ENCODE results near the gene RNF217. TPM values are rescaled to one million over a fixed set of nuclear protein-coding genes. Genes with fewer than 3 reads are reported as not detected.
"Not testable (repeated sequence)": the region's sequence is repeated elsewhere in the genome, so short reads cannot be mapped to it uniquely, and the experiment has no call there.

Gene RNF217, protein sequence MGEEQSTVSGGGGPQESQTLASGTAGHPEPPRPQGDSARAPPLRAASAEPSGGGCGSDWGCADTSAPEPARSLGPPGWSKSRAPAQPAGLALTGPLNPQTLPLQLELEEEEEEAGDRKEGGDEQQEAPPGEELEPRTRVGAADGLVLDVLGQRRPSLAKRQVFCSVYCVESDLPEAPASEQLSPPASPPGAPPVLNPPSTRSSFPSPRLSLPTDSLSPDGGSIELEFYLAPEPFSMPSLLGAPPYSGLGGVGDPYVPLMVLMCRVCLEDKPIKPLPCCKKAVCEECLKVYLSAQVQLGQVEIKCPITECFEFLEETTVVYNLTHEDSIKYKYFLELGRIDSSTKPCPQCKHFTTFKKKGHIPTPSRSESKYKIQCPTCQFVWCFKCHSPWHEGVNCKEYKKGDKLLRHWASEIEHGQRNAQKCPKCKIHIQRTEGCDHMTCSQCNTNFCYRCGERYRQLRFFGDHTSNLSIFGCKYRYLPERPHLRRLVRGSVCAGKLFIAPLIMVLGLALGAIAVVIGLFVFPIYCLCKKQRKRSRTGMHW
- polyA plus RNA-seq (2013, experiment 1 of 2; ENCODE audit: insufficient read length): 19.8 TPM
- 30.2 TPM for polyA plus RNA-seq (2013, experiment 2 of 2; ENCODE audit: insufficient read length)

DNA sequence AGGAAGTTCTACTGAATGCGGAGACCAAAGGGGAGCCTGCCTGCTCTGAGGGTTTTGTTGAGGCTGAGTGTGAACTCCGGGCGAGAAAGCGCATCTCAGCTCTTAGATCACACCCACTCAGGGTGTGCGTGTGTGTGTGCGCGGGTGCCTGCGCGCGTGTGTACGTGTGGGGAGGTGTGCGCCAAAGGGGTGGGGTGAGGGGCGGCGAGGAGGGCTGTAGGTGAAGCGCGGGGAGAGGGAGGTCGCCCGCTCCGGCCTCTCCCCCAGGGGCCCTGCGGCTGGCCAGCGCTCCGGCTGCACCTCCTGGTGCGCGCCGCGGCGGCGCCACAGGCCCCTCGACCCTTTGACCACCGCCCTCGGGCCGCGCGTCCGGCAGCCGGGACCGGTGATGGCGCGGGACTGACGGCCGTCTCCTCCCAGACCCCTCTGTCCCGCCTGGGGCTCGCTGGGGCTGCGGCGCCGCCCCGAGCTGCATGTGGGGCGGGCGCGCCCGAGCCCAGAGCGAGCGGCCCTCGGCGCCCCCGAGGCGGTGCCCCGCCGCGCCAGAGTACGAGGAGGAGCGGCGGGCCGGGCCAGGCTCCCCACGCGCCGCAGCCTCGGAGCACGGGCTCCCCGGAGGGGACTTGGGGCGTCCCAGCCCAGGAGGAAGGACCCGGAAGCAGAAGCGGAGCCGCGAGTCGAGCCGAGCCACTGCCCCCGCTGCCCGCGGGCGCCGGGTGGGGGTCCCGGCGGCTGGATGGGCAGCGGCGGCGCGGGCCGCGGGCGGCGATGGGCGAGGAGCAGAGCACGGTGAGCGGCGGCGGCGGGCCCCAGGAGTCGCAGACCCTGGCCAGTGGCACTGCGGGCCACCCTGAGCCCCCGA, at the start of gene RNF217:
RNF217 (plus strand) TSS at position 661 of the 862 bp plus-strand sequence; CDS start at position 769, 108 bp downstream.
- peak; percentile 71 for DNase-seq

DNA sequence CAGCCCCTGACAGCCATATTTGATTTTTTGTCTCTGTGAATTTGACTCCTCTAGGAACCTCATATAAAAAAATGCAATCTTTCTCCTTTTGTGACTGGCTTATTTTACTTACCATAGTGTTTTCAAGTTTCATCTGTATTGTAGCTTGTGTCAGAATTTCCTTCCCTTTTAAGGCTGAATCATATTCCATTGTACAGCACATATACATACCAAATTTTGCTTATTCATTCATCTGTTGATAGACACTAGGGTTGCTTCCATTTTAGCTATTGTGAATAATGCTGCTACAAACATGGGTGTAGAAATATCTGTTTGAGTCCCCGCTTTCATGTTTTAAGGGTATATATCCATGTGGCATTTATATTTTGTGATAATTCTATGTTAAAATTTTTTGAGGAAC, 49.2 kb upstream of the RNF217 start:
- DNase-seq: no peak

DNA sequence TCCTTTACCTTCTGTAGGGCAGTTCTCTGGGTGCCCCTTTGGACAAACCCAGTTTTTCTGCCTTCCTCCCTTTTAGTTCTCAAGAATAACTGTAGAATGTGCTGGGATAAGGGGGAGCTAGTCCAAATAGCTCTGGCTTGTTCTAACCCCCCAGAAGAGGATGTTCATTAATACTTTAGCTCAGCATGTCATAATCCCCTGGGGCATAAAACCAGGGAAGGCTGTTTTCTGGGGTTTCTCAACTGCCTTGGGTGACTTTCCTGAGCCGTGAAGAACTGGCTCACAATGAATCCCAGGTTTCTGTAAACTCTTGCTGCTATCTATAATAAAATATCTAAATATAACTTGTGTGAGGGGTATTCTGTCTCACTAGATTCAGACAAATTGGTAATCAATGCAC, 44.5 kb upstream of the RNF217 start:
- DNase-seq: peak; percentile 17

DNA sequence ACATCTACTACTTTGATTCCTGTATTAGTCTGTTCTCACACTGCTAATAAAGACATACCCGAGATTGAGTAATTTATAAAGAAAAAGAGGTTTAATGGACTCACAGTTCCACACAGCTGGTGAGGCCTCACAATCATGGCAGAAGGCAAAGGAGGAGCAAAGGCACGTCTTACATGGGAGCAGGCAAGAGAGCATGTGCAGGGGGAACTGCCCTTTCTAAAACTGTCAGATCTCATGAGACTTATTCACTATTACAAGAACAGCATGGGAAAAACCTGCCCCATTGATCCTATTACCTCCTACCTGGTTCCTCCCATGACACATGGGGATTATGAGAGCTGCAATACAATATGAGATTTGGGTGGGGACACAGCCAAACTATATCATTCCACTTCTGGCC, 42.5 kb upstream of the RNF217 start:
- DNase-seq: not testable (repeated sequence)

DNA sequence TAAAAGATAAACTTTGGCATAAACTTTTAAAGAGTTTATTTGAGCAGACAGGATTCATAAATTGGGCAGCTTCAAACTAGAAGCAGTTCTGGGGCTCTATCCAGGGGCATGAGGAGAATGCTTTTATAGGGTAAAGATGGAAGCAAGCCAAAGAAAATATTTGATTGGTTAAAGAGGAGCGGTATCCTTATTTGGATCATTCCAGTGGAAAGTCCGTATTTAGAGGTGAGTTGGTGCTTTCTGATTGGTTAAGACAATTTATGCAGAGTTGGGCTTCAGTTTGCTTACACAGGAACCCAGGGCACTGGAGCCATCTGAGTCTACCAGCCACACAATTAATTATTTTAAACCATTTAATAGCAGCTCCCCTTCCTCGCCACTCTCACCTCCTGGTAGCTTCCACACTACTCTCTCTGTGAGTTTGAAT, 37.9 kb upstream of the RNF217 start:
- DNase-seq: peak; percentile 37

DNA sequence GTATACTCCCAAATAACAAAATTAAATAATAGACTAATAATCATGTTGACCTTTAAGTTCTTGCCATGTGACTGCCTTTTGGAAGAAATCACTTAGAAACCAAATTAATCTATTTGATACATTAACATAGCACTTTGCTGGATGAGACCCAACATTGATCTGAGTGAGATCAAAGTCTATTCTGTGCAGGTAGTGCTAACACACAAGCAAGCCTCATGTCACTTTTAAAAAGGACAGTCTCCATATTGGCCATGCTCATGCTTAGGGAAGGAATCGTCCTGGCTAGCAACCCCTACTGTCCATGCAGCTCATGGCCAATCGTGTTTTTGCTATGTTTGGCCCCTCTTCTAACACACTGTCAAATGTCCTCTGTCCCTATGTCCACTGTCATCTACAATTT, 35.8 kb upstream of the RNF217 start:
- DNase-seq: no peak

DNA sequence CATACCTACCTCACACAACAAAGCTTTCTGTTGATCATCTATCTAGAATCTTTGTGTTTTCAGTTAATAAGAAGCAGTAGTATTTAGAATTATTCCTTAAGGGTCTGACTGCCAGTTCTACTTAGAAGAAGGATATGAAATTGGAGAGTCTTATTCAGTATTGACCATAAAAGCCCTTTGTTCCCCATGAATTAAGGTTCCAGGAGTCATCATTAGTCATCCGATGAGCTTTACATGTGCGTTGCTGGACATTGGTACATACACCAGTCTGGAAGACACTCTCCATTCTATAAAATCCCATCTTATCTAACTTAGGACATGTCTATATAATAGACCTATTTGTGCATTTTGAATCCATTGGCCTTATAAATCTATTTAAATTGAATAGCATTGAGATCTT, 34.4 kb upstream of the RNF217 start:
- peak; percentile 8 for DNase-seq

DNA sequence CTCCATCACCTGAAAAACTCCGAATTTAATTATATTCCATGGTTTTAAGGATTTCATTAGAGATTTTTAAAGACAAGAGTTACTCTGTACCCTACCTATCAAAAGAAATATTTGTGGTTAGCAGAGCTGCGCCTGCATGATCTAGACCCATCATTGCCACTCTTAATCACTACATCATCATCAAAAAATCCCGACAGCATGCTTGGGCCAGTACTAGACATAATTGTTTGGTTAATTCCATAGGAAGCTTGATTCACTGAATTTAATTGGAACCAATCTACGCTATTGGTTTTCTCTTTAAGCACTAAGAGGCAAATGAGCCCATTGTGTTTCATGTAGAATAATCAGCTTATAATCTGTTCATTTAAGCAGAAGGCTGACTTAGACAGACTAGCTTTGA, 33.4 kb upstream of the RNF217 start:
- DNase-seq: no peak

DNA sequence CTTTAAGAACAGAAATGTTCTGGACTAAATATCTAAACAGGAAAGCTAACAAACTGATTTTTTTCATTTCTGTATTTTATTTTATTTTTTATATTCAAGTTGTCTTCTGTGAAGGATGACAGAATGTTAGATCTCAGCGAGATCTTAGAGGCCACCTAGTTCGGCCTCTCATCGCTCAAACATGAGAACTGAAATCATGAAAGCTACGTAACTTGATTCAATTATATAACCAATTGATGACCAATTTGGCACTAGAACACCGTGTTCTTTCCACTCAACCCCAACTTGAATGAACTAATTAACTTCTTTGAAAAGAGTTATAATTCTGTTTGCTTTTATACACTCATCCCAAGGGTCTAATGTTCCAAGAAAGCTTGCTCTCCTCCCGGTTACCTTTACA, 24.6 kb upstream of the RNF217 start:
- no peak for DNase-seq

DNA sequence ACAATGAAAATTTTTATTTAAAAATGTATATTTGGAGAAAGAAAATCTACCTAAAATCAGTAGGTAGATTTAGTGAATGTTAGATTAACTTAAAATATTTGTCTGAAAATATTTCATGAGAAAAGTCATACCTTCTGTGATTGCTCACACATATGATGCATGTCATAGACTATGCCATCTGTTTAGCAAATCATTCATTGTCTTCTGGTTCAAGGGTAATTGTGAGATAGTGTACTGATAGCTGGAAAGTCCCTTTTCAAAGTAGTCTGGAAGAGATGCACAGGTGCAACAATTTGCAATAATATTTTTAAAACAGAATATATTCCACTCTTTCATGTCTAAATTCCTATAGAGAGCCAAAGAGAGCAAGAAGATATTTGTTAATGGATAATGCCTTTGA, 21.0 kb upstream of the RNF217 start:
- DNase-seq: no peak

DNA sequence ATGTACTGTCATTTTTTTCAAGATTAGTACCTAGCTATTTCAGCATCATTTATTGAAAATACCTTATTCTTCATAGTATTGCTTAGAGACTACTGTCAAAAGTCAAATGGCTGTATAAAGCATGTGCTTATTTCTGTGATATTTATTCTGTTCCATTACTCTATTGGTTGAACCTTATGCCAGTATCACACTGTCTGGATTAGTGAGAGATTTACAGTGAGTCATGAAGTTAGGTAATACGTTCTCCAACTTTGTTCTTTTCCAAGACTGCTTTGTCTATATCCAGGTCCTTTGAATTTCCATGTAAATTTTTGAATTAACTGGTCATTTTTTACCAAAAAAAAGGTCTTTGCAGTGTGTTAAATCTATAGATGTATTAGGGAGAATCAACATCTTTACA, 18.6 kb upstream of the RNF217 start:
- DNase-seq: no peak

DNA sequence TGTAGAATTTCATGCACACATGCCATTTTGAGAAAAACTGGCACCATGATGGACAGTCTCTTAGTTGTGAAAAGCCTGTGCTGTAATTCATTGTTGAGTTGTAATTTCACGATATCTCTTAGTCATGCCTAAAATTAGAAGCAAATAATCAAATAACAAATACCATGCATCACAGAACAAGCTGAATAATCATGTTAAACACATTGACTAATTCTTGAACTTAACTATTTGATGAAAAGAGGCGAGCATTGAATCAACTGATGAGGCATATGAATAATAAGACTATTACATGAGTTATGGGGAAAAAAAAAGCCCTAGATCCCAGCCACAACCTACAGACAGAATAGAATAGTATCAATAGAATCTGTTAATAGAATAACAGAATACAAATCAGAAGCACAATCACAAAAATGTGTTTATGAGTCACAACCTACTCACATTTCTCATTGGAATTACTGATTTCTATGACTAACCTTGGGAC, 14.2 kb upstream of the RNF217 start:
- peak; percentile 65 for DNase-seq

DNA sequence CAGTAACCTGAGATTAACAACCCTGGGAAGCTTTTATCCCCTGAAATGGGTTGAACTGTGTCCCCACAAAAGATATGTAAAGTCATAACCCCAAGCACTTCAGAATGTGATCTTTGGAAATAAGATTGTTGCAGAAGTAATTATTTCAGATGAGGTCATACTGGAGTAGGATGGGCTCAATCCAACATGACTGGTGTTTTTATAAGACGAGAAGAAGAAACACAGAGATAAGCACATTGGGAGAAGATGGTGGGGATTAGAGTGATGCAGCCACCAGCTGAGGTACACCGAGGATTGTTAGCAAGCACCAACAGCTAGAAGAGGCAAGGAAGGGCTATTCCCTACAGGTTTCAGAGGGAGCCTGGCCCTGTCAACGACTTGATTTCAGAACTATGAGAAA, 12.5 kb upstream of the RNF217 start:
- peak; percentile 36 for DNase-seq

DNA sequence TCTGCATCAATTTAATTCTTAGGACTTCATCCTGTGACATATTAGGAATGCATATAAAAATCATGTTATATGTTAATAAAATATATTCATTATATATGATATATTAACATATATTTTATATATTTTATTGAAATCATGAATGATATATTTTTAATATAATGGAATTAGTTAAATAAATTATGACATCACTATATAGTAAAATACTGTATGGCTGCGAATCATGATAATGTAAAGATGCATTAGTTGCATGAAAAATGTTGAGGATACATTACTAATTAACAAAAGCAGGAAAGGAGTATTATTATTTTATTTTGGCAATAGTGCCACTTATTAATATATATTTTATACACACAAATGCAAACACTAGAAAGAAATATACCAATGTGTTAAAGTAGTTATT, 8.4 kb upstream of the RNF217 start:
- no peak for DNase-seq

DNA sequence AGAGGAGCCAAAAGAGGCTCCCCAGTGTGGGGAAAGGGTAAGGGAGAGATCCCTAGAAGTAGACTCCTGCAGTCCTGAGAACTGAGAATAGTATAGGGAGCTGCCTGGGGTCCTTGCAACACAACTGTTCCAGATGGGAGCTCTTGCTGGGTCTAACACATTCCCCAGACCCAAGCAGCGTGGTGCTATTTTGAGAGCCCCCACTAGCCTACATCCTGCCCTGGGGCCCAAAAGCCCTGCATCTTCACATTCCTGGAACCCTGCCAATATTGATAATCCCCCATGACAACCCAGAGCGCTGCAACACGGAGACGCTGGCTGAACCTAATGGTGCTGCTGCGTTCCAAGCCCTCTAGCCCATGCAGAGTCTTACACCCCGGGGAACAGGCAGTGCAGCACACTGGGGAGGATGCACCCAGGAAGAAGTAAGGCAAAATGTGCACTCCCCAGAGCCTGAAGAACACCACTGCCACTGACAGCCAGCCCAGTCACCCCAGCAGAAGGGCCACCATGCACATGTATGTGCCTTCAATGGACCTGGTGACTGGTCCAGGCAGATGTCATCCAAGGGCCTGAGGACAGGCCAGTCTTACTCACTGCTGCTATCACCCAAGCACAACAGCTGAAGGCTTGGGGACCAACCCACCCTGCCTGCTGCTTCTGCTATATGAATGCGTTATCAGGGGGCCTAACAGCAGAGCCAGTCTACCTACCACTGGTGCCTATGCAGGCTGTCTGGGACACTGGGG, 7.0 kb upstream of the RNF217 start:
- DNase-seq: no peak

DNA sequence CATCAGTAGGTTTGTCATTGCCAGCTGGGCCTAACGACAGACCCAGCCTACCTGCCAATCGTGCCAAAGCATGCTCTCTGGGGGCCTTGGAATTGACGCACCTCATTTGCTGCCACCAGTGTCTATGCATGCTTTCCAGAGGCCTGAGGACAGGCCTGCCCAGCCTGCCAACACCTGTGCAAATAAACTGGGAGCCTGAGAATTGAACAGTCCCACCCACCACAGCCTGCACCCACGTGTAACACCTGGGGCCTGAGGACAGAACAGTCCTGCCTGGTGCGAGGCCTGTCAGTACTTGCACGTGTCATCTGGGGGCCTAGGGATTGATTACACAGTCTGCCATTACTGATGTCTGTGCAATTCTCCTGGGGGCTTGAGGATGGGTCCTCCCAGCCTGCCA, 6.2 kb upstream of the RNF217 start:
- no peak for DNase-seq

DNA sequence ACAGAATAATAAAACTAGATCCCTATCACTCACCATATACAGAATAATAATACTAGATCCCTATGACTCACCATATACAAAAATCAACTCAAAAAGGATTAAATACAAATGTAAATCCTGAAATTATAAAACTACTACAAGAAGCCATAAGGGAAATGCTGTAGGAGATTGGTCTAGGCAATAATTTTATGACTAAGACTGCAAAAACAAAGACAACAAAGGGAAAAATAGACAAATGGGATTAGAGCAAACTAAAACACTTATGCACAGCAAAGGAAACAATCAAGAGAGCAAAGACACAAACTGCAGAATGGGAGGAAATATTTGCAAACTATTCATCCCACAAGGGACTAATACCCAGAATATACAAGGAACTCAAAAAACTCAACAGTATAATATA, 4.1 kb upstream of the RNF217 start:
- no peak for DNase-seq

DNA sequence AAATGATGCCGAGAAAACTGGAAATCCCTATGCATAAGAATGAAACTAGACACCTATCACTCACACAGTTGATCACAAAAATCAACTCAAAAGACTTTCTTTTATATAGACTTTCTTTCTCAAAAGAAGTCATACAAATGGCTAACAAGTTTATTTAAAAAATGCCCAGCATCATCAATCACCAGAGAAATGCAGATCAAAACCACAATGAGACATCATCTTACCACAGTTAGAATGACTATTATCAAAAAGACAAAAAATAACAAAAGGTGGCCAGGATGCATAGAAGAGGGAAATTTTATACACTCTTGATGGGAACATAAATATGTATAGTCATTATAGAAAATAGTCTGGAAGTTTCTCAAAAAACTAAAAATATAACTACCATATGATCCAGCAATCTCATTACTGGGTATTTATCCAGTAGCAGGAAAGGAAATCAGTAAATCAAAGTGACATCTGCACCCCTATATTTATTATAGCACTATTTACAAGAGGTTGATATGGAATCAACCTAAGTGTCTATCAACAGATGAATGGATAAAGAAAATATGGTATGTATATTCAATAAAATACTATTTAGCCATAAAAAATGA, 3.4 kb upstream of the RNF217 start:
- DNase-seq: peak; percentile 79

DNA sequence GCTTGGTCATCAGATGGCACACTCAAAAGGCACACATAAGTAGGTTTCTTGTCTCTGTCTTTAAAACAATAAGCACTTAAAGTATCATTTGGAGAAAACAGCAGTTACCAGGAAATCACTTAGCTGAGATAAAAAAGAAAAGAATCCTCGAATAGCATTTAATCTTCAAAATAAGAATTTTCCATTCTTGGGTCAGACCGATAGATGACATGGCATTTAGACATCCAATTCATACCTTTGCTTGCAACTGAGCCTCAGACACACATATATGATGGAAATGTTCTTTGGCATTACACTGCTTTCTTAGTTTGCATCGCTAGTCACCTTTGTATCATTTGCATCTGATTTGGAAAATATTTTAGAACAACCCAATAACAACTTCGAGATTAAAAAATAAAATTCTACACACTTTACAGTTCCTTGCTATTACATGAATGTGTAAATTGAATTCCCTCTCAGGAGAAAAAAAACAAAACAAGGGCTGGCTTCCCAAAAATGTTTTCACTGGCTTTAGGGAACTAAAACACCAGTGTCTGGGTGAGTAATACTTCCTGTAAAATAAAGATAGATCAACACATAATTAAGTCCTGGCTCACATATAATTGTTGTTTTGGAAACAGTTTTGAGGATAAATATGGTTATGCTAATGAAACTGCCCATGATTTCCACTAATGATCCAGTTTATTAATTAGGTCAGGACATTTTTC, 1.3 kb upstream of the RNF217 start:
- peak; percentile 71 for DNase-seq

DNA sequence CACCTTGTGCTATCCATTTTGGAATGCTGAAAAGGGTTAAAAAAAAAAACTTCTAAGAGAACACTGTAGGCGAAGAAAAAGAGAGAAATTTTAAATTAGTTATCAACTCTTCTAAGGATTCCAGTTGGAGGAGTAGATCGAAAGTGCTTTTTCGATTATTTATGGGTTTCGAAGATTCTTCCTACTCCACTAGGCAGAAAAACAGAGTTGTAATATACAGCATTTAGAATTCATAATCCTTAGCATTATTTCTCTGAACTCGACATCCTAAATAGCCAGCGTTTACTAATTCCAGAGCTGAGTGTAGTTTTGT, 817 bp upstream of the RNF217 start:
- no peak for DNase-seq

DNA sequence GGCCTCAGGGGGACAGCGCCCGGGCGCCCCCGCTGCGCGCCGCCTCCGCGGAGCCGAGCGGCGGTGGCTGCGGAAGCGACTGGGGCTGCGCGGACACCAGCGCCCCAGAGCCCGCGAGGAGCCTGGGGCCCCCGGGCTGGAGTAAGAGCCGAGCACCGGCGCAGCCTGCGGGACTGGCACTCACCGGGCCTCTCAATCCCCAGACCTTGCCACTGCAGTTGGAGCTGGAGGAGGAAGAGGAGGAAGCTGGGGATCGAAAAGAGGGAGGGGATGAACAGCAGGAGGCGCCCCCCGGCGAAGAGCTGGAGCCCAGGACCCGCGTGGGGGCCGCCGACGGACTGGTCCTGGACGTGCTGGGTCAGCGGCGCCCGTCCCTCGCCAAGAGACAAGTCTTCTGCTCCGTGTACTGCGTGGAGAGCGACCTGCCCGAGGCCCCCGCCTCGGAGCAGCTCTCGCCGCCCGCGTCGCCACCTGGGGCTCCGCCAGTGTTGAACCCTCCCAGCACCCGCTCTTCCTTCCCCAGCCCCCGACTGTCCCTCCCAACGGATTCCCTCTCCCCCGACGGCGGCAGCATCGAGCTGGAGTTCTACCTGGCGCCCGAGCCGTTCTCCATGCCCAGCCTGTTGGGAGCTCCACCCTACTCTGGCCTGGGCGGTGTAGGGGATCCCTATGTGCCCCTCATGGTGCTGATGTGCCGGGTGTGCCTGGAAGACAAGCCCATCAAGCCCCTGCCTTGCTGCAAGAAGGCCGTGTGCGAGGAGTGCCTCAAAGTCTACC, 590 bp downstream of the RNF217 start:
- peak; percentile 49 for DNase-seq

Data from fibroblast of skin of back (primary cell).